ENCODE results near the gene EEIG1.

The EEIG1 gene

GRCh38 chr9:127958728-127959127 is 22.1 kb downstream of the EEIG1 start:
- DNase-seq = no peak

GRCh38 chr9:127955294-127956015 is 25.3 kb downstream of the EEIG1 start:
- DNase-seq = peak; percentile 87

- DNase-seq = no peak
Measured at GRCh38 chr9:127954831-127955293, 25.9 kb downstream of the EEIG1 start.

GRCh38 chr9:127953768-127954505 is 26.9 kb downstream of the EEIG1 start:
- no peak for DNase-seq

- DNase-seq = no peak
Measured at GRCh38 chr9:127953154-127953553, 27.6 kb downstream of the EEIG1 start.

- DNase-seq = no peak
Measured at GRCh38 chr9:127950513-127951289, 30.1 kb downstream of the EEIG1 start.

GRCh38 chr9:127949827-127950512 is 30.8 kb downstream of the EEIG1 start:
- no peak for DNase-seq

- DNase-seq = no peak
Measured at GRCh38 chr9:127947841-127948710, 32.7 kb downstream of the EEIG1 start.

GRCh38 chr9:127946728-127947127 is 34.1 kb downstream of the EEIG1 start:
- DNase-seq = no peak

GRCh38 chr9:127945942-127946341 is 34.8 kb downstream of the EEIG1 start:
- no peak for DNase-seq

- no peak for DNase-seq
Measured at GRCh38 chr9:127945338-127945737, 35.5 kb downstream of the EEIG1 start.

- no peak for DNase-seq
Measured at GRCh38 chr9:127944586-127945218, 36.1 kb downstream of the EEIG1 start.

- DNase-seq = peak; percentile 83
Measured at GRCh38 chr9:127943731-127944144, 37.1 kb downstream of the EEIG1 start.

GRCh38 chr9:127943011-127943662 is 37.7 kb downstream of the EEIG1 start:
- peak; percentile 9 for DNase-seq

GRCh38 chr9:127942216-127943010 is 38.4 kb downstream of the EEIG1 start:
- DNase-seq = peak; percentile 60

GRCh38 chr9:127941961-127942215 is 38.9 kb downstream of the EEIG1 start:
- no peak for DNase-seq

GRCh38 chr9:127941062-127941960 is 39.5 kb downstream of the EEIG1 start:
- DNase-seq = peak; percentile 9

GRCh38 chr9:127940593-127940992 is 40.2 kb downstream of the EEIG1 start:
- DNase-seq = no peak

GRCh38 chr9:127938298-127938690 is 42.5 kb downstream of the EEIG1 start:
- peak; percentile 59 for DNase-seq
